HEK293T (cell line): ENCODE results near the gene PPP1R1B.

Experiments used
- CTCF ChIA-PET: fragments of 350-600 bp; formaldehyde crosslinking; extraction: SDS; loops from one replicate; lab custom pipeline; 2021; ENCODE audit warnings: antibody characterized with exemption, inconsistent platforms; lab: Yijun Ruan, JAX
- POLR2A ChIA-PET: fragments of 350-600 bp; formaldehyde crosslinking; extraction: SDS; loops from one replicate; lab custom pipeline; 2020; ENCODE audit warnings: antibody characterized with exemption, inconsistent platforms; lab: Yijun Ruan, JAX
- DNase-seq: peaks from one replicate; pipeline ENCODE4 v3.0.0; 2012; ENCODE audit warnings: mixed read lengths; ENCODE audit errors: extremely low spot score
- ARNT ChIP-seq: fragments of 450-650 bp; IDR thresholded peaks from 2 replicates; pipeline ENCODE4 v1.6.1; 2017; ENCODE audit warnings: mild to moderate bottlenecking
- BHLHE40 ChIP-seq: fragments of 450-650 bp; IDR thresholded peaks from 2 replicates; pipeline ENCODE4 v1.6.1; 2016; ENCODE audit warnings: mild to moderate bottlenecking, moderate library complexity, borderline replicate concordance
- CTBP1 ChIP-seq: fragments of 450-650 bp; IDR thresholded peaks from 2 replicates; pipeline ENCODE4 v1.6.1; 2016; ENCODE audit warnings: borderline replicate concordance
- ELF4 ChIP-seq: fragments of 450-650 bp; IDR thresholded peaks from 2 replicates; pipeline ENCODE4 v1.6.1; 2017; ENCODE audit warnings: antibody characterized with exemption
- FOXA1 ChIP-seq: fragments of 450-650 bp; IDR thresholded peaks from 2 replicates; pipeline ENCODE4 v1.6.1; 2016; ENCODE audit warnings: mild to moderate bottlenecking
- FOXK2 ChIP-seq: fragments of 450-650 bp; IDR thresholded peaks from 2 replicates; pipeline ENCODE4 v1.6.1; 2016; ENCODE audit warnings: mild to moderate bottlenecking
- FOXM1 ChIP-seq: fragments of 450-650 bp; IDR thresholded peaks from 2 replicates; pipeline ENCODE4 v1.6.1; 2017; ENCODE audit warnings: mild to moderate bottlenecking, borderline replicate concordance
- HDGF ChIP-seq: fragments of 450-650 bp; IDR thresholded peaks from 2 replicates; pipeline ENCODE4 v1.6.1; 2017; ENCODE audit warnings: antibody characterized with exemption, borderline replicate concordance
- L3MBTL2 ChIP-seq: fragments of 450-650 bp; conservative IDR thresholded peaks from 2 replicates; pipeline ENCODE4 v1.6.1; 2016; ENCODE audit warnings: mild to moderate bottlenecking
- LEF1 ChIP-seq: fragments of 450-650 bp; IDR thresholded peaks from 2 replicates; pipeline ENCODE4 v1.6.1; 2017; ENCODE audit warnings: mild to moderate bottlenecking, borderline replicate concordance
- NFRKB ChIP-seq: fragments of 450-650 bp; IDR thresholded peaks from 2 replicates; pipeline ENCODE4 v1.6.1; 2016; ENCODE audit warnings: mild to moderate bottlenecking, moderate library complexity
- PKNOX1 ChIP-seq: fragments of 450-650 bp; IDR thresholded peaks from 2 replicates; pipeline ENCODE4 v1.6.1; 2016
- SP1 ChIP-seq: fragments of 450-650 bp; IDR thresholded peaks from 2 replicates; pipeline ENCODE4 v1.6.1; 2017
- SUZ12 ChIP-seq: fragments of 450-650 bp; IDR thresholded peaks from 2 replicates; pipeline ENCODE4 v1.6.1; 2016; ENCODE audit warnings: mild to moderate bottlenecking
- TARDBP ChIP-seq: fragments of 450-650 bp; IDR thresholded peaks from 2 replicates; pipeline ENCODE4 v1.6.1; 2016
- ZNF384 ChIP-seq: fragments of 450-650 bp; IDR thresholded peaks from 2 replicates; pipeline ENCODE4 v1.6.1; 2016

The PPP1R1B gene

DNA sequence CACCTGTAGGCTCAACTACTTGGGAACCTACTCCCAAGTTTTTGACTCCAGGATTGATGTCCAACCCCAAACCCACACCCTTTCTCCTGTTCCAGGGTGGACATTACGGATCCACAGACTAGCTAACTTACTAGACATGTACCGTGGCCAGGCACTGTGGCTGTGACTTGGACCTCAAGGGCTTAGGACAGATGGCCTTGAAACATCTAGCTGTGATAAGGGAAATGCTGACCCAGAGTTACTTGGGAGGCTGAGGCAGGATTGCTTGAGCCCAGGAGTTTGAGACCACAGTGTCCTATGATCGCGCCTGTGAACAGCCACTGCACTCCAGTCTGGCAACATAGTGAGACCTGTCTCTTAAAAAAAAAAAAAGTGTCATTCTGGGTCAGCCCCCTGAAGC is 14.3 kb downstream of the PPP1R1B start:
- TF ChIP-seq FOXK2 (no peak), SUZ12 (no peak), PKNOX1 (no peak), ARNT (no peak), ZNF384 (no peak), LEF1 (no peak), ELF4 (no peak), NFRKB (no peak), FOXM1 (no peak), L3MBTL2 (no peak), HDGF (no peak), FOXA1 (no peak), SP1 (no peak), BHLHE40 (no peak), CTBP1 (no peak), TARDBP (no peak)
- no peak for DNase-seq
- POLR2A ChIA-PET = no interaction called here
- CTCF ChIA-PET = interaction anchor here (5.7 kb wide), 1 partner anchor 13 kb away, joined by 39 read pairs; no protein-coding TSS in a partner anchor

- CTCF ChIA-PET = interaction anchor here (5.7 kb wide), 1 partner anchor 12 kb away, joined by 39 read pairs; no protein-coding TSS in a partner anchor
- DNase-seq = no peak
- POLR2A ChIA-PET = no interaction called here
- TF ChIP-seq PKNOX1 (no peak), ELF4 (no peak), L3MBTL2 (no peak), ZNF384 (no peak), TARDBP (no peak), FOXM1 (no peak), BHLHE40 (no peak), FOXK2 (no peak), HDGF (no peak), SP1 (no peak), CTBP1 (no peak), FOXA1 (no peak), NFRKB (no peak), SUZ12 (no peak), LEF1 (no peak), ARNT (no peak)
These were observed 15.1 kb downstream of the PPP1R1B start for GRCh38 chr17:39641883-39642282.

GRCh38 chr17:39642291-39643074 is 15.7 kb downstream of the PPP1R1B start:
- DNase-seq = no peak
- POLR2A ChIA-PET = no interaction called here
- TF ChIP-seq LEF1 (no peak), SP1 (no peak), NFRKB (no peak), CTBP1 (no peak), ARNT (no peak), BHLHE40 (no peak), ZNF384 (no peak), FOXK2 (no peak), SUZ12 (no peak), ELF4 (no peak), PKNOX1 (no peak), HDGF (no peak)
- CTCF ChIA-PET = interaction anchor here (5.7 kb wide), 1 partner anchor 11 kb away, joined by 39 read pairs; no protein-coding TSS in a partner anchor

DNA sequence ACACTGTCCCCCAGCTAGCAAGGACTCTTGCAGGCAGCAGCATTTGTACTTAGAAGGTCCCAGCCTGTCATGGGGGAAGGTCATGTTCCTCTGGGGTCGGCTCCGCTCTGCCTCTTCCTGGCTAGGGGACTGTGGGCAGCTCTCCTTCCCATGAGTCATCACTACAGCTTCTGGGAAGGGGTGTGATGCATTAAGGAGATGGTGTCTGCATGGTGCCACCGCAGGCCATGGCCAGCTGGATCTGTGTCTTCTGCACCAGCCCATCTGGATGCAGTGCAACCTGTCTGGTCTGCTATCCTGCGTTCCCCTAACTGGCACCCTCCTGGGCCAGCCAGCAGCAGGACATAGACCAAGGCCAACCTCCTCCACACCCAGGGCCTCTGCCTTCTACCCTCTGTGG is 16.5 kb downstream of the PPP1R1B start:
- POLR2A ChIA-PET = no interaction called here
- no peak for DNase-seq
- TF ChIP-seq ZNF384 (no peak), PKNOX1 (no peak), SUZ12 (no peak), TARDBP (no peak), FOXM1 (no peak), ARNT (no peak), L3MBTL2 (no peak), ELF4 (no peak), CTBP1 (no peak), LEF1 (no peak), BHLHE40 (no peak), NFRKB (no peak), FOXK2 (no peak), SP1 (no peak), FOXA1 (no peak), HDGF (no peak)
- CTCF ChIA-PET = interaction anchor here (5.7 kb wide), 1 partner anchor 11 kb away, joined by 39 read pairs; no protein-coding TSS in a partner anchor

DNA sequence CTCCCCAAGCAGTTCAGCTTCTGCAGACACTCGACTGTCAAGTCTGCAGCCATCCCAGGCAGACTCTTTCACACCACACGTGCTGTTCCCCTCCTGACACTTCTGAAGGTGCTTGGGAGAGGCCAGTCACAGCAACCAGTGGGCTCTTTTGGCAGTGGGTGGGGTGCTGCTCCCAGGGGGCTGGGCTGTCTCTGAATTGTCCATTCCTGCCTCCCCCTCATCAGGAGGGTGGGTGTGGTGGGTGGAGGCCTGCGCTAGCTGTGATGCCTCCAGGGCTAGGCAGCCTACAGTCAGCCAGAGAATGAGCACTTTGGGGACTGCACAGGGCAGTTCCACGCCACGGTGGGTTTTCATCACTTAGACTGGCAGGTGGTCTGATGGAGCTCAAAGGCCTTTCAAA is 20.5 kb downstream of the PPP1R1B start:
- no peak for TF ChIP-seq ARNT
- no peak for TF ChIP-seq SP1
- no peak for TF ChIP-seq FOXM1
- no peak for TF ChIP-seq SUZ12
- TF ChIP-seq FOXK2 = no peak
- no peak for TF ChIP-seq L3MBTL2
- no peak for TF ChIP-seq FOXA1
- no peak for TF ChIP-seq TARDBP
- no peak for TF ChIP-seq NFRKB
- TF ChIP-seq CTBP1 = no peak
- no peak for TF ChIP-seq ZNF384
- no peak for TF ChIP-seq ELF4
- TF ChIP-seq LEF1 = no peak
- TF ChIP-seq PKNOX1 = no peak
- no peak for TF ChIP-seq HDGF
- TF ChIP-seq BHLHE40 = no peak
- CTCF ChIA-PET = no interaction called here
- DNase-seq = no peak
- POLR2A ChIA-PET = interaction anchor here (2.0 kb wide), 1 partner anchor 9 kb away, joined by 7 read pairs; no protein-coding TSS in a partner anchor
